IMR-90 (cell line): ENCODE measurements around the gene DYRK1A.

Experiments used
- BHLHE40 ChIP-seq: fragments of 150-350 bp; IDR thresholded peaks from 2 replicates; pipeline ENCODE4 v1.6.1; 2016; ENCODE audit warnings: mild to moderate bottlenecking, low read depth, low read length
- CEBPB ChIP-seq: IDR thresholded peaks from 2 replicates; pipeline ENCODE4 v1.6.1; 2012; ENCODE audit warnings: low read depth, low read length, improper control_type of control experiment
- MAFK ChIP-seq: IDR thresholded peaks from 2 replicates; pipeline ENCODE4 v1.6.1; 2012; ENCODE audit warnings: low read depth, low read length, improper control_type of control experiment
- MAZ ChIP-seq: IDR thresholded peaks from 2 replicates; pipeline ENCODE4 v1.6.1; 2012; ENCODE audit warnings: low read depth, mild to moderate bottlenecking, low read length, improper control_type of control experiment, moderate library complexity, borderline replicate concordance
- POLR2A ChIP-seq: IDR thresholded peaks from 2 replicates; pipeline ENCODE4 v1.6.1; 2012; ENCODE audit warnings: mild to moderate bottlenecking, low read depth, low read length
- RAD21 ChIP-seq: IDR thresholded peaks from 2 replicates; pipeline ENCODE4 v1.6.1; 2012; ENCODE audit warnings: low read length, improper control_type of control experiment
- RCOR1 ChIP-seq: IDR thresholded peaks from 2 replicates; pipeline ENCODE4 v1.6.1; 2012; ENCODE audit warnings: mild to moderate bottlenecking, low read length, improper control_type of control experiment; ENCODE audit not compliant: insufficient replicate concordance
- RFX5 ChIP-seq: IDR thresholded peaks from 2 replicates; pipeline ENCODE4 v1.8.0; 2012; ENCODE audit warnings: low read depth, mild to moderate bottlenecking, low read length, moderate library complexity
- SMC3 ChIP-seq: fragments of 150-350 bp; IDR thresholded peaks from 2 replicates; pipeline ENCODE4 v1.6.1; 2016; ENCODE audit warnings: low read depth, mild to moderate bottlenecking, antibody characterized with exemption, low read length, moderate library complexity
- USF2 ChIP-seq: fragments of 150-350 bp; IDR thresholded peaks from 2 replicates; pipeline ENCODE4 v1.6.1; 2017; ENCODE audit warnings: mild to moderate bottlenecking, antibody characterized with exemption, low read length, low read depth
- TF ChIP-seq, protein P1 (sequence below): conservative IDR thresholded peaks from 2 replicates; pipeline ENCODE4 v1.5.1; 2012; ENCODE audit warnings: mild to moderate bottlenecking, low read depth, low read length, improper control_type of control experiment
- TF ChIP-seq, protein P2 (sequence below): fragments of 150-350 bp; IDR thresholded peaks from 2 replicates; pipeline ENCODE4 v1.6.1; 2016; ENCODE audit warnings: low read depth, mild to moderate bottlenecking, low read length, moderate library complexity, borderline replicate concordance

- TF ChIP-seq POLR2A (no peak), BHLHE40 (no peak), RFX5 (no peak), MAFK (no peak), USF2 (no peak), RAD21 (no peak), RCOR1 (no peak), CEBPB (peak; percentile 57), MAZ (no peak), SMC3 (no peak)
- TF ChIP-seq, protein P1, sequence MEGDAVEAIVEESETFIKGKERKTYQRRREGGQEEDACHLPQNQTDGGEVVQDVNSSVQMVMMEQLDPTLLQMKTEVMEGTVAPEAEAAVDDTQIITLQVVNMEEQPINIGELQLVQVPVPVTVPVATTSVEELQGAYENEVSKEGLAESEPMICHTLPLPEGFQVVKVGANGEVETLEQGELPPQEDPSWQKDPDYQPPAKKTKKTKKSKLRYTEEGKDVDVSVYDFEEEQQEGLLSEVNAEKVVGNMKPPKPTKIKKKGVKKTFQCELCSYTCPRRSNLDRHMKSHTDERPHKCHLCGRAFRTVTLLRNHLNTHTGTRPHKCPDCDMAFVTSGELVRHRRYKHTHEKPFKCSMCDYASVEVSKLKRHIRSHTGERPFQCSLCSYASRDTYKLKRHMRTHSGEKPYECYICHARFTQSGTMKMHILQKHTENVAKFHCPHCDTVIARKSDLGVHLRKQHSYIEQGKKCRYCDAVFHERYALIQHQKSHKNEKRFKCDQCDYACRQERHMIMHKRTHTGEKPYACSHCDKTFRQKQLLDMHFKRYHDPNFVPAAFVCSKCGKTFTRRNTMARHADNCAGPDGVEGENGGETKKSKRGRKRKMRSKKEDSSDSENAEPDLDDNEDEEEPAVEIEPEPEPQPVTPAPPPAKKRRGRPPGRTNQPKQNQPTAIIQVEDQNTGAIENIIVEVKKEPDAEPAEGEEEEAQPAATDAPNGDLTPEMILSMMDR = no peak
- TF ChIP-seq, protein P2, sequence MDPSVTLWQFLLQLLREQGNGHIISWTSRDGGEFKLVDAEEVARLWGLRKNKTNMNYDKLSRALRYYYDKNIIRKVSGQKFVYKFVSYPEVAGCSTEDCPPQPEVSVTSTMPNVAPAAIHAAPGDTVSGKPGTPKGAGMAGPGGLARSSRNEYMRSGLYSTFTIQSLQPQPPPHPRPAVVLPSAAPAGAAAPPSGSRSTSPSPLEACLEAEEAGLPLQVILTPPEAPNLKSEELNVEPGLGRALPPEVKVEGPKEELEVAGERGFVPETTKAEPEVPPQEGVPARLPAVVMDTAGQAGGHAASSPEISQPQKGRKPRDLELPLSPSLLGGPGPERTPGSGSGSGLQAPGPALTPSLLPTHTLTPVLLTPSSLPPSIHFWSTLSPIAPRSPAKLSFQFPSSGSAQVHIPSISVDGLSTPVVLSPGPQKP = no peak
Observed at GRCh38 chr21:37511848-37512247, 145.3 kb downstream of the DYRK1A start.
